ENCODE results near the gene MACO1.

The MACO1 gene

DNA sequence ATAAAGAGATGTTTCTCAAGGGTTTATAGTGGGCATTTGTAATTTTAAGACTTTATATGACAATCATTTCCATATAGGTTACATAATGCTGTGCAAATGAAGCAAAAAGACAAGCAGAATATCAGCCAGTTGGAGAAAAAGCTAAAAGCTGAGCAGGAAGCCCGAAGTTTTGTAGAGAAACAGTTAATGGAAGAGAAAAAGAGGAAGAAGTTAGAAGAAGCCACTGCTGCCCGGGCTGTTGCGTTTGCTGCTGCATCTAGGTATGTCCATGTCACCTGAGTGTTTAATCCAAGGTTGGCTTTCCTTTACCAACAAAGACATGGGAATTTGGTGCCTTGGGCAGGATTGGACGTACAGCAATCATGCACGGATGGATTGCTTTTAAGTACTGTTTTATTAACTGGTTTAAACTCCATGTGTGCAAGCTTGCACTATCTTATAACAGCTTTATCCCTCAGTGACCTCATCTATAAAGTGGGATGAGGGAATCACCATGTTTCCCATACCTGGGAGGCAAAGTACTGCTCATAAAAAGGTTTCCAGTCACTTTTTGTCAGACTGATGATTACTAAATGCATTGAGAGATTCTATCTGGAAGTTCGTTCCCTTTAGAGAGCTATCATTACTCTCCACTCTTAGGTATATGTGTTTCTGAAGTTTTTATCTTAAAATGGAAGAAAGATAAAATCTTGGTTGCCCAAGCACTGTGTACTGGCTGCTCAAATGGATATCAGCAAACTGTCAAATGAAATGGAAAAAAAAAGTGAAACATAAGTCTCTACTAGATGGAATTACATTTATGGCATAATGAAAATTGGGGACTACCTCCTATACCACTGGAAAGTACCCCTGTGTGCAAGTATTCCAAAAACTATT is 55.1 kb downstream of the MACO1 start:
- no peak overlapping the region for H3K4me3 ChIP-seq (ENCODE audit: low read depth, low read length)
- TF ChIP-seq, protein P1, sequence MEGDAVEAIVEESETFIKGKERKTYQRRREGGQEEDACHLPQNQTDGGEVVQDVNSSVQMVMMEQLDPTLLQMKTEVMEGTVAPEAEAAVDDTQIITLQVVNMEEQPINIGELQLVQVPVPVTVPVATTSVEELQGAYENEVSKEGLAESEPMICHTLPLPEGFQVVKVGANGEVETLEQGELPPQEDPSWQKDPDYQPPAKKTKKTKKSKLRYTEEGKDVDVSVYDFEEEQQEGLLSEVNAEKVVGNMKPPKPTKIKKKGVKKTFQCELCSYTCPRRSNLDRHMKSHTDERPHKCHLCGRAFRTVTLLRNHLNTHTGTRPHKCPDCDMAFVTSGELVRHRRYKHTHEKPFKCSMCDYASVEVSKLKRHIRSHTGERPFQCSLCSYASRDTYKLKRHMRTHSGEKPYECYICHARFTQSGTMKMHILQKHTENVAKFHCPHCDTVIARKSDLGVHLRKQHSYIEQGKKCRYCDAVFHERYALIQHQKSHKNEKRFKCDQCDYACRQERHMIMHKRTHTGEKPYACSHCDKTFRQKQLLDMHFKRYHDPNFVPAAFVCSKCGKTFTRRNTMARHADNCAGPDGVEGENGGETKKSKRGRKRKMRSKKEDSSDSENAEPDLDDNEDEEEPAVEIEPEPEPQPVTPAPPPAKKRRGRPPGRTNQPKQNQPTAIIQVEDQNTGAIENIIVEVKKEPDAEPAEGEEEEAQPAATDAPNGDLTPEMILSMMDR (IDR thresholded peaks at IDR 0.05; ENCODE audit: borderline replicate concordance, insufficient read depth, low read depth, low read length): no peak

- H3K4me3 ChIP-seq (ENCODE audit: low read depth, low read length): no peak overlapping the region
- TF ChIP-seq, protein P1 (IDR thresholded peaks at IDR 0.05; ENCODE audit: borderline replicate concordance, insufficient read depth, low read depth, low read length): no peak
Observed at GRCh38 chr1:25486602-25487001, 55.9 kb downstream of the MACO1 start.

DNA sequence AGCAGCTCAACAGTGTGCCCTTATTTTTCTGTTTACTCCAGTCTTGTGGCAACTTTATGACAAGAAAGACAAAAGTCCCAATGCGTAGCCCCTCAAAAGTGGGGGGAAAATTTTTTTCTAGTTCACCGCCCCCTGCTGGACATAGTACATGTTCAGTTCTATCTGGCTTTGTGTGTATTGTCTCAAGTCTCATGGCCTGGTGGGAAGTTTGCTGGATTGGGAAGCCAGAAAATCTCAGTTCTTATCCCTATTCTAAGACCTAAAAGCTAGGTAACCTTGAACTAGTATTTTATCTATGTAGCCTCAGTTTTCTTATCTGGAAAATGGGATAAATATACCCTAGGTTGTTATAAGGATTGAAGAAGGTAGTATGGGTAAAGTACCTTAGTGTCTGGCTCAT is 56.9 kb downstream of the MACO1 start:
- H3K4me3 ChIP-seq (ENCODE audit: low read depth, low read length): no peak overlapping the region
- TF ChIP-seq, protein P1 (IDR thresholded peaks at IDR 0.05; ENCODE audit: borderline replicate concordance, insufficient read depth, low read depth, low read length): peak; percentile 51; the same call in 1 of the 2 replicates

DNA sequence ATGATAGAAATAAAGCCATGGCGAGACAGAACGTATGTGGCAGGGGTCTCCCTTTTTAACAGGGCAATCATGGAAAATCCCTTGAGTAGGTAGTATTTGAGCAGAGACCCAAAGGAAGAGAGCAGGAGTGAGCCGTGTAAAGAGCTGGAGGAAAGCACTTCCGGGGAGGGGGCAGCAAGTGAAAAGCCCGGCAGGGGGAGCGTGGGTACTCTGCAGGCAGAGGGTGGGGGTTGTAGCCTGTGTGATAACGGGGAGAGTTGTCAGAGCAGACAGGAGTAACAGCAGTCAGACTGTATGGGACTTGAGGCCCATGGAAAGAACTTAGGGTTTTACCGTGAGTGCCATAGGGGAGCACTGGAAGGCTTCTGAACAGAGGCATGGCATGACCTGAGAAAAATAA is 61.6 kb downstream of the MACO1 start:
- TF ChIP-seq, protein P1 (IDR thresholded peaks at IDR 0.05; ENCODE audit: borderline replicate concordance, insufficient read depth, low read depth, low read length): no peak

DNA sequence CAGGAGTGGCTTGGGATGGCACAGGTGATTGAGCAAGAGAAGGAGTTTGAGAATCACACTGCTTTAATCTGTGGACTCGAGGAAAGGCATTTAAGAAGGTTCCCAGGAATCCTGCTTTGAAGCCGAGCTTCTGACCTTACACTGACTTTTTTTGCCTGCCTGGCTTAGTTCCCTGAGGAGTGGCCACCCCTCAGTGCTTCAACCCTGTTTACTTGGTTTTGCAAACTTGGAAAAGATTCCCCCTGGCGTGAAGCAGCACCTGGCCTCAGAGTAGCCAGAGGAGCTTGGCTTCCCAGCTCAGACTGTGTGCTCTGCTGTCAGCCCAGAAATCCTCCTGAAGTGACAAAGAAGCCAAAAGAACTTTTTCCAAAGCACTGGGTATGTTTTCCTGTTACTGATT is 64.3 kb downstream of the MACO1 start:
- H3K4me3 ChIP-seq (ENCODE audit: low read depth, low read length): no peak overlapping the region

More for the DNA sequence above, 61.6 kb downstream of the MACO1 start:
- no peak overlapping the region for H3K4me3 ChIP-seq (ENCODE audit: low read depth, low read length)

DNA sequence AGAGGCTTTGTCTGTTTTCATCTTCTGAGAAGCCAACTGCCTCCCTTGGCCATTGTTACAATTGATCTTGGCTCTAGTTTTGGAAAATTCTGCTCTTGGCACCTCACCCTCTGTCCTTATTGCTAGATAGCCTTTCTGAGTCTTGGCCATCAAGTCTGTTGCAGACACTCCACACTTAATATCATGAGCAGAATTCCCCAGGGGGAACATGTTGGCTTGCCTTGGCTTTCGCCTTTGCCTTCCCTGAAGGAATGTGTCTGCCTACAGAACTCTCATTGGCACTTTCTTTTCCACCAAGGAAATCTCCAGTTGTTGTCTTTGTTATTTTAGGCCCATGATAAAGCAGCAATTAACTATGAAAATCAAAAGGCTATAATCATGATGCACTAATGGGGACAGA is 70.0 kb downstream of the MACO1 start:
- TF ChIP-seq, protein P1 (IDR thresholded peaks at IDR 0.05; ENCODE audit: borderline replicate concordance, insufficient read depth, low read depth, low read length): no peak
- no peak overlapping the region for H3K4me3 ChIP-seq (ENCODE audit: low read depth, low read length)

More for the DNA sequence above, 64.3 kb downstream of the MACO1 start:
- TF ChIP-seq, protein P1 (IDR thresholded peaks at IDR 0.05; ENCODE audit: borderline replicate concordance, insufficient read depth, low read depth, low read length): no peak
